H1 (cell line): ENCODE data around the gene CPLANE2. TPM values are rescaled to one million over a fixed set of nuclear protein-coding genes. Genes with fewer than 3 reads are reported as not detected.

Experiments
- CTCF ChIA-PET: fragments of 300-600 bp; sonication (Branson Sonifier 250); formaldehyde crosslinking; loops from one replicate; lab custom pipeline; 2021; ENCODE audit not compliant: partially characterized antibody; lab: Charles Lee
- POLR2A ChIA-PET: fragments of 300-600 bp; sonication (Branson Sonifier 250); formaldehyde crosslinking; loops from one replicate; lab custom pipeline; 2021; ENCODE audit warnings: inconsistent platforms; ENCODE audit not compliant: partially characterized antibody; lab: Charles Lee
- DNase-seq, 2 experiments: peaks; one replicate each; pipeline versions ENCODE4 v3.0.0 to v3.0.0-alpha.2; 2010 to 2022; ENCODE audit warnings: low spot score in 2 of 2, low read depth in 1 of 2, mixed read lengths in 1 of 2
- FAIRE-seq: peaks from 2 replicates; lab custom pipeline; 2011; peaks lifted over from hg19 to GRCh38; lab: Jason Lieb, UNC
- H2AFZ ChIP-seq: 2 replicates; pipeline ENCODE4 v1.8.1; 2012; ENCODE audit warnings: low read length, inconsistent platforms
- H2AK5ac ChIP-seq: 2 replicates; pipeline ENCODE4 v1.6.1; 2013; ENCODE audit warnings: low read depth, low read length
- H2BK120ac ChIP-seq: replicated peaks from 2 replicates; pipeline ENCODE3; 2013; ENCODE audit warnings: low read depth, low read length, inconsistent platforms
- H2BK12ac ChIP-seq: 2 replicates; pipeline ENCODE4 v1.6.1; 2013; ENCODE audit warnings: low read depth, low read length
- H2BK15ac ChIP-seq: 2 replicates; pipeline ENCODE4 v1.6.1; 2013; ENCODE audit warnings: low read length
- H2BK20ac ChIP-seq: 2 replicates; pipeline ENCODE4 v1.6.1; 2013; ENCODE audit warnings: low read length
- H2BK5ac ChIP-seq: 2 replicates; pipeline ENCODE4 v1.6.1; 2013; ENCODE audit warnings: low read depth, low read length
- H3K14ac ChIP-seq: 2 replicates; pipeline ENCODE4 v1.6.1; 2013; ENCODE audit warnings: inconsistent platforms; ENCODE audit not compliant: insufficient read length
- H3K18ac ChIP-seq: 2 replicates; pipeline ENCODE4 v1.6.1; 2013; ENCODE audit warnings: low read length; ENCODE audit errors: extremely low read depth
- H3K23ac ChIP-seq: 2 replicates; pipeline ENCODE4 v1.6.1; 2013; ENCODE audit warnings: inconsistent platforms; ENCODE audit not compliant: insufficient read length
- H3K23me2 ChIP-seq: 2 replicates; pipeline ENCODE4 v1.6.1; 2013; ENCODE audit warnings: low read depth, low read length
- H3K27ac ChIP-seq: 2 replicates; pipeline ENCODE4 v1.6.1; 2011; ENCODE audit warnings: low read depth, low read length, inconsistent platforms
- H3K27me3 ChIP-seq, 4 experiments: replicated peaks in 1 of 4; 1 replicate in 1 of 4; 2 replicates in 3 of 4; pipeline versions ENCODE4 v1.6.1 to v1.8.1; 2011 to 2013; ENCODE audit warnings: low read length in 3 of 4, mild to moderate bottlenecking in 3 of 4, inconsistent platforms in 2 of 4, mixed read lengths in 2 of 4, moderate library complexity in 1 of 4; ENCODE audit not compliant: control insufficient read depth in 3 of 4, insufficient read depth in 3 of 4; ENCODE audit errors: extremely low read depth in 1 of 4
- H3K36me3 ChIP-seq, 4 experiments: 2 replicates each; pipeline versions ENCODE4 v1.6.1 to v1.8.1; 2011 to 2013; ENCODE audit warnings: mild to moderate bottlenecking in 4 of 4, low read length in 3 of 4, moderate library complexity in 2 of 4, control low read depth in 1 of 4, inconsistent platforms in 1 of 4; ENCODE audit not compliant: insufficient read depth in 4 of 4, control insufficient read depth in 2 of 4
- H3K4ac ChIP-seq: replicated peaks from 2 replicates; pipeline ENCODE3; 2013; ENCODE audit warnings: low read length, low read depth, mixed read lengths, inconsistent platforms; ENCODE audit not compliant: insufficient read length
- H3K4me1 ChIP-seq, 4 experiments: replicated peaks in 1 of 4; 1 replicate in 1 of 4; 2 replicates in 3 of 4; pipeline versions ENCODE4 v1.6.1 to v1.8.1; 2011 to 2013; ENCODE audit warnings: low read length in 3 of 4, inconsistent platforms in 2 of 4, mixed read lengths in 1 of 4; ENCODE audit not compliant: insufficient read depth in 4 of 4, control insufficient read depth in 3 of 4
- H3K4me2 ChIP-seq, 2 experiments: 2 replicates each; pipeline versions ENCODE4 v1.6.1 to v1.8.1; 2011 to 2013; ENCODE audit warnings: low read depth in 2 of 2, low read length in 2 of 2, control low read depth in 1 of 2, inconsistent platforms in 1 of 2, mild to moderate bottlenecking in 1 of 2; ENCODE audit not compliant: insufficient read depth in 1 of 2
- H3K4me3 ChIP-seq, 4 experiments: fragments of 200-600, 300-600 bp in 1 of 4; sonication (generic), shearing (Covaris generic), sonication (Bioruptor Twin) in 1 of 4; 2 replicates each; pipeline versions ENCODE4 v1.5.1 to v1.8.1; 2011 to 2016; ENCODE audit warnings: low read length in 4 of 4, low read depth in 3 of 4, control low read depth in 2 of 4, inconsistent platforms in 2 of 4, mild to moderate bottlenecking in 2 of 4, mixed read lengths in 1 of 4, moderate library complexity in 1 of 4; ENCODE audit not compliant: insufficient read depth in 2 of 4; ENCODE audit errors: extremely low read depth in 1 of 4
- H3K56ac ChIP-seq: replicated peaks from 2 replicates; pipeline ENCODE3; 2013; ENCODE audit warnings: low read depth, mild to moderate bottlenecking, mixed read lengths, low read length, inconsistent platforms; ENCODE audit not compliant: insufficient read length
- H3K79me1 ChIP-seq: 2 replicates; pipeline ENCODE4 v1.6.1; 2013; ENCODE audit warnings: low read depth, low read length, control low read depth
- H3K79me2 ChIP-seq, 2 experiments: 2 replicates each; pipeline versions ENCODE4 v1.6.1 to v1.8.1; 2012 to 2013; ENCODE audit warnings: low read length in 2 of 2, mild to moderate bottlenecking in 2 of 2, inconsistent platforms in 1 of 2; ENCODE audit not compliant: insufficient read depth in 2 of 2, control insufficient read depth in 1 of 2
- H3K9ac ChIP-seq, 4 experiments: replicated peaks in 1 of 4; 1 replicate in 1 of 4; 2 replicates in 3 of 4; pipeline versions ENCODE4 v1.6.1 to v1.8.1; 2011 to 2013; ENCODE audit warnings: low read depth in 3 of 4, low read length in 3 of 4, control low read depth in 2 of 4, mild to moderate bottlenecking in 2 of 4, moderate library complexity in 2 of 4, inconsistent platforms in 1 of 4; ENCODE audit errors: extremely low read depth in 1 of 4
- H3K9me3 ChIP-seq, 2 experiments: 2 replicates each; pipeline versions ENCODE4 v1.6.1 to v1.8.1; 2012 to 2013; ENCODE audit warnings: mild to moderate bottlenecking in 2 of 2, moderate library complexity in 2 of 2, control low read depth in 1 of 2, inconsistent platforms in 1 of 2, low read depth in 1 of 2, low read length in 1 of 2, mixed read lengths in 1 of 2; ENCODE audit not compliant: insufficient read depth in 2 of 2
- H4K20me1 ChIP-seq, 2 experiments: replicated peaks in 1 of 2; 2 replicates each; pipeline versions ENCODE3 to v1.8.1; 2011 to 2013; ENCODE audit warnings: inconsistent platforms in 2 of 2, low read length in 2 of 2, mild to moderate bottlenecking in 1 of 2; ENCODE audit not compliant: insufficient read depth in 2 of 2, control insufficient read depth in 1 of 2
- H4K5ac ChIP-seq: 2 replicates; pipeline ENCODE4 v1.6.1; 2013; ENCODE audit warnings: low read length, low read depth, mixed read lengths, inconsistent platforms; ENCODE audit not compliant: insufficient read length
- H4K8ac ChIP-seq: 2 replicates; pipeline ENCODE4 v1.8.0; 2013; ENCODE audit warnings: mild to moderate bottlenecking, moderate library complexity, low read length, inconsistent platforms; ENCODE audit not compliant: insufficient read depth; ENCODE audit errors: extremely low read depth
- H4K91ac ChIP-seq: replicated peaks from 2 replicates; pipeline ENCODE3; 2013; ENCODE audit warnings: low read length, mixed read lengths, inconsistent platforms; ENCODE audit not compliant: insufficient read length
- CEBPB ChIP-seq: IDR thresholded peaks from 2 replicates; pipeline ENCODE4 v1.6.1; 2012; ENCODE audit warnings: low read depth, low read length
- CTBP2 ChIP-seq: IDR thresholded peaks from 2 replicates; pipeline ENCODE4 v1.7.0; 2011; ENCODE audit warnings: borderline replicate concordance, mild to moderate bottlenecking, moderate library complexity, mixed read lengths, low read length; ENCODE audit not compliant: insufficient read depth, insufficient read length
- GTF2F1 ChIP-seq: IDR thresholded peaks from 2 replicates; pipeline ENCODE4 v1.6.1; 2012; ENCODE audit warnings: low read depth, low read length, improper control_type of control experiment, borderline replicate concordance
- MAX ChIP-seq: IDR thresholded peaks from 2 replicates; pipeline ENCODE4 v1.6.1; 2012; ENCODE audit warnings: inconsistent platforms
- SIN3A ChIP-seq, 2 experiments: IDR thresholded peaks in 1 of 2; conservative IDR thresholded peaks in 1 of 2; 2 replicates each; pipeline ENCODE4 v1.6.1; 2011 to 2012; ENCODE audit warnings: low read length in 2 of 2, improper control_type of control experiment in 1 of 2, low read depth in 1 of 2, mild to moderate bottlenecking in 1 of 2
- WGBS, 2 experiments: shearing (Covaris generic) in 1 of 2; methylation state at CpG; one replicate each; pipeline versions ENCODE4 v1.1.6 to v1.1.7; 2013 to 2015; ENCODE audit warnings: low lambda C conversion rate in 2 of 2, mixed read lengths in 2 of 2, inconsistent platforms in 1 of 2, low coverage in 1 of 2, missing lambda C conversion rate in 1 of 2; ENCODE audit not compliant: insufficient replicate concordance in 2 of 2, insufficient coverage in 1 of 2, insufficient read length in 1 of 2; ENCODE audit errors: extremely low coverage in 1 of 2, missing lambda C conversion rate in 1 of 2; 5-methylcytosine and 5-hydroxymethylcytosine counted together
- polyA plus RNA-seq, 7 experiments: library from polyadenylated mRNA; depleted of rRNA in 3 of 7; stranded (reverse) in 5 of 7; unstranded in 2 of 7; fragments of >200 nt in 5 of 7; fragments of 200-250 nt in 2 of 7; gene quantifications; 1 replicate in 5 of 7; 2 replicates in 1 of 7; 4 replicates in 1 of 7; pipeline versions ENCODE4 v1.2.1 to v1.2.3, GENCODE V29; 2011 to 2013; ENCODE audit warnings: missing spikeins in 2 of 7, mixed read lengths in 2 of 7
- total RNA-seq: library from RNA; stranded (reverse); fragmentation: NEBNext Ultra II Directional; extraction: Animal tissue kit (Norgen Biotek cat#: 25700); gene quantifications from 2 replicates; pipeline ENCODE4 v1.2.1, GENCODE V29; 2021

Gene CPLANE2
- total and polyA plus RNA-seq, 2 of the 8 experiments (the other 6 are each of a cell fraction or from before 2014, with no cell fraction given), result 2.3 to 2.5 TPM

- CTCF ChIA-PET, result interaction anchor here (0.9 to 9.0 kb wide), 5 partner anchors 15 to 169 kb away, joined by 3 to 106 read pairs (median 7); partner anchors contain the start of gene CPLANE2
Observed at GRCh38 chr1:16246961-16247360, 10.0 kb upstream of the CPLANE2 start.

More at GRCh38 chr1:16246961-16247360, 10.0 kb upstream of the CPLANE2 start:
- Histone ChIP-seq H2BK15ac (no peak overlapping the region), H3K27me3 (no peaks in the 10 kb centered on the region), H3K9me3 (no peaks in the 10 kb centered on the region), H3K4me2 (no peak overlapping the region), H3K56ac (no peak overlapping the region), H3K4me1 (0 out of 7 replicates have a peak, but pooled peaks cover 0 to 3% (median 0%) of the 10 kb centered on the region in 4 experiments), H2BK120ac (no peak overlapping the region), H3K27ac (no peak overlapping the region), H3K36me3 (peaks cover 2 to 14% (median 10%) of the 10 kb centered on the region in 4 experiments; a peak in 4 of 8 replicates), H4K5ac (no peak overlapping the region), H2BK5ac (no peak overlapping the region), H3K23me2 (no peaks in the 10 kb centered on the region), H3K14ac (no peak overlapping the region), H4K8ac (no peak overlapping the region), H2AK5ac (no peak overlapping the region), H2BK12ac (no peak overlapping the region), H3K9ac (no peak overlapping the region), H3K79me1 (no peaks in the 10 kb centered on the region), H3K79me2 (no peaks in the 10 kb centered on the region), H4K20me1 (peaks cover 3 to 5% of the 10 kb centered on the region in 2 experiments), H3K23ac (no peak overlapping the region), H3K18ac (no peak overlapping the region), H3K4me3 (no peak overlapping the region), H2BK20ac (no peak overlapping the region), H4K91ac (no peak overlapping the region), H2AFZ (no peak overlapping the region), H3K4ac (no peak overlapping the region)
- DNase-seq, result no peak
- FAIRE-seq, result no peak
- 90% methylated on average over 5 of the region's 5 CpGs; no CpG with 5 or more reads in 1 of the 2 experiments for WGBS, 2 experiments
- TF ChIP-seq CTBP2 (no peak), MAX (no peak), GTF2F1 (no peak), CEBPB (no peak), SIN3A (conservative IDR thresholded peaks at IDR 0.05 in 1 of 2, IDR thresholded peaks at IDR 0.05 in 1 of 2; ENCODE audit: low read depth in 1 of 2, low read length in 2 of 2) (no peak)
- POLR2A ChIA-PET, result interaction anchor here (1.3 kb wide), 1 partner anchor 22 kb away, joined by 5 read pairs; no protein-coding TSS in a partner anchor
